K562 (cell line): ENCODE results near the gene TPMT. TPM values are rescaled to one million over a fixed set of nuclear protein-coding genes. Genes with fewer than 3 reads are reported as not detected.

Source experiments
- ATAC-seq: fragments of 200-7000 bp; cut with Tn5 transposase; 3 replicates; pipeline ENCODE4 v1.9.1; 2020; ENCODE audit warnings: moderate library complexity
- BruUV-seq: library from RNA; stranded (reverse); fragments of 400-500 nt; replicated peaks from 2 replicates; lab custom pipeline; 2021; lab: Mats Ljungman, UMichigan
- CTCF ChIA-PET: fragments of 300-600 bp; formaldehyde crosslinking; extraction: SDS; loops from one replicate; lab custom pipeline; 2021; ENCODE audit warnings: low intra/inter-chr PET ratio; lab: Yijun Ruan, JAX
- POLR2A ChIA-PET: fragments of 300-600, 350-650 bp; sonication (Branson Sonifier 250); formaldehyde crosslinking; extraction: SDS; loops from one replicate; lab custom pipeline; 2021; ENCODE audit warnings: antibody characterized with exemption, inconsistent platforms; lab: Yijun Ruan, JAX
- DNase-seq, 4 experiments: peaks; one replicate each; pipeline versions ENCODE4 v3.0.0 to v3.0.0-alpha.2; 2011 to 2018; ENCODE audit warnings: low spot score in 3 of 4, mixed read lengths in 3 of 4; ENCODE audit errors: extremely low read depth in 1 of 4
- FAIRE-seq: peaks from 2 replicates; lab custom pipeline; 2011; peaks lifted over from hg19 to GRCh38; lab: Jason Lieb, UNC
- H2AFZ ChIP-seq: 2 replicates; pipeline ENCODE4 v1.6.0; 2011; ENCODE audit warnings: low read depth, low read length, control low read depth, inconsistent platforms
- H3K27ac ChIP-seq: fragments of 200-600 bp; 3 replicates; pipeline ENCODE4 v1.8.0; 2011; ENCODE audit warnings: low read depth, mild to moderate bottlenecking, control low read depth, inconsistent platforms, low read length, moderate library complexity, mixed read lengths; ENCODE audit errors: extremely low read depth
- H3K27me3 ChIP-seq, 2 experiments: fragments of 300-600 bp in 1 of 2; 2 replicates in 1 of 2; 3 replicates in 1 of 2; pipeline versions ENCODE4 v1.6.0 to v1.8.0; 2011; ENCODE audit warnings: inconsistent platforms in 2 of 2, low read length in 2 of 2, mild to moderate bottlenecking in 1 of 2, mixed read lengths in 1 of 2, moderate library complexity in 1 of 2; ENCODE audit not compliant: control insufficient read depth in 2 of 2, insufficient read depth in 2 of 2
- H3K36me3 ChIP-seq: fragments of 300-600 bp; 3 replicates; pipeline ENCODE4 v1.8.0; 2011; ENCODE audit warnings: mild to moderate bottlenecking, low read length, inconsistent platforms; ENCODE audit not compliant: control insufficient read depth, insufficient read depth
- H3K4me1 ChIP-seq, 2 experiments: fragments of 200-600 bp in 1 of 2; replicated peaks in 1 of 2; 2 replicates in 1 of 2; 3 replicates in 1 of 2; pipeline versions ENCODE4 v1.5.1 to v1.8.0; 2011; ENCODE audit warnings: inconsistent platforms in 2 of 2, low read length in 2 of 2, mild to moderate bottlenecking in 1 of 2, mixed read lengths in 1 of 2, moderate library complexity in 1 of 2; ENCODE audit not compliant: control insufficient read depth in 2 of 2, insufficient read depth in 2 of 2
- H3K4me2 ChIP-seq: 2 replicates; pipeline ENCODE4 v1.6.1; 2011; ENCODE audit warnings: low read length, control low read depth, inconsistent platforms, mixed read lengths; ENCODE audit not compliant: insufficient read depth
- H3K4me3 ChIP-seq: fragments of 200-600 bp; sonication (generic), shearing (Covaris generic); 2 replicates; pipeline ENCODE4 v1.5.1; 2016; ENCODE audit warnings: control low read depth, inconsistent platforms
- H3K79me2 ChIP-seq: fragments of 200-600 bp; 3 replicates; pipeline ENCODE4 v1.8.0; 2011; ENCODE audit warnings: low read length, inconsistent platforms; ENCODE audit not compliant: control insufficient read depth, insufficient read depth
- H3K9ac ChIP-seq, 2 experiments: 2 replicates each; pipeline versions ENCODE4 v1.6.0 to v1.6.1; 2011; ENCODE audit warnings: low read depth in 2 of 2, low read length in 2 of 2, control low read depth in 1 of 2, inconsistent platforms in 1 of 2, mild to moderate bottlenecking in 1 of 2, mixed read lengths in 1 of 2; ENCODE audit not compliant: insufficient read depth in 1 of 2
- H3K9me1 ChIP-seq: one replicate; pipeline ENCODE4 v1.6.0; 2011; ENCODE audit warnings: inconsistent platforms, mild to moderate bottlenecking, low read length, moderate library complexity; ENCODE audit not compliant: control insufficient read depth, insufficient read depth
- H3K9me3 ChIP-seq: replicated peaks from 2 replicates; pipeline ENCODE4 v1.5.1; 2011; ENCODE audit warnings: low read depth, low read length, inconsistent platforms; ENCODE audit not compliant: control insufficient read depth, insufficient read depth
- H4K20me1 ChIP-seq: replicated peaks from 2 replicates; pipeline ENCODE4 v1.6.1; 2011; ENCODE audit warnings: low read length, inconsistent platforms, mixed read lengths; ENCODE audit not compliant: control insufficient read depth, insufficient read depth
- BMI1 ChIP-seq: fragments of 150-350 bp; IDR thresholded peaks from 2 replicates; pipeline ENCODE4 v1.6.1; 2014; ENCODE audit warnings: low read length
- CHAMP1 ChIP-seq: fragments of 450-650 bp; IDR thresholded peaks from 2 replicates; pipeline ENCODE4 v1.6.1; 2016; ENCODE audit warnings: mild to moderate bottlenecking
- JUND ChIP-seq, 2 experiments: IDR thresholded peaks; 2 replicates in 1 of 2; 3 replicates in 1 of 2; pipeline ENCODE4 v1.6.1; 2011; ENCODE audit warnings: borderline replicate concordance in 2 of 2, low read depth in 2 of 2, low read length in 2 of 2, improper control_type of control experiment in 1 of 2, missing biosample characterization in 1 of 2, missing genetic modification characterization in 1 of 2, missing genetic modification reagents in 1 of 2
- TFAP4 ChIP-seq: sonication (generic); formaldehyde crosslinking; IDR thresholded peaks from 2 replicates; pipeline ENCODE4 v1.8.0; 2022; ENCODE audit warnings: missing genetic modification reagents, mild to moderate bottlenecking, moderate library complexity, borderline replicate concordance
- ZC3H4 ChIP-seq: sonication (generic); formaldehyde crosslinking; IDR thresholded peaks from 2 replicates; pipeline ENCODE4 v1.9.0; 2021; ENCODE audit warnings: missing genetic modification reagents, borderline replicate concordance
- ZNF699 ChIP-seq: fragments of 250-450 bp; sonication (Bioruptor Pico); IDR thresholded peaks from 2 replicates; pipeline ENCODE4 v1.8.0; 2021; ENCODE audit warnings: mild to moderate bottlenecking, moderate library complexity; ENCODE audit not compliant: insufficient replicate concordance
- ZZZ3 ChIP-seq: fragments of 450-650 bp; IDR thresholded peaks from 2 replicates; pipeline ENCODE4 v1.6.1; 2016; ENCODE audit warnings: antibody characterized with exemption, mild to moderate bottlenecking, moderate library complexity
- WGBS: fragments of 100-300 bp; shearing (Covaris generic); methylation state at CpG from one replicate; pipeline ENCODE4 v1.1.6; 2016; ENCODE audit warnings: low coverage, mixed read lengths; ENCODE audit not compliant: insufficient coverage; ENCODE audit errors: missing lambda C conversion rate; 5-methylcytosine and 5-hydroxymethylcytosine counted together
- in situ Hi-C: fragments of 300-500 bp; cut with MboI; formaldehyde crosslinking; loops from 4 replicates; pipeline ENCODE4 v1.15.0; 2018; ENCODE audit warnings: inconsistent platforms, mixed read lengths
- intact Hi-C: fragments of 100-400 bp; cut with micrococcal nuclease; formaldehyde crosslinking; loops from 2 replicates; pipeline ENCODE4 v1.14.2; 2022
- polyA plus RNA-seq, 8 experiments: library from polyadenylated mRNA; depleted of rRNA in 4 of 8; stranded (reverse) in 5 of 8; unstranded in 3 of 8; fragments of >200 nt; fragmentation: Nextera tagmentation in 2 of 8; fragmentation: Illumina TruSeq in 1 of 8; extraction: Ambion mirVana in 2 of 8; extraction: Trizol in 1 of 8; gene quantifications; 2 replicates each; pipeline versions ENCODE4 v1.2.1 to v1.2.3, GENCODE V29; 2011 to 2014; ENCODE audit warnings: inconsistent platforms in 1 of 8, missing spikeins in 1 of 8
- total RNA-seq, 7 experiments: library from RNA; depleted of rRNA in 6 of 7; stranded (reverse); fragments of >200 nt in 6 of 7; fragmentation: Illumina TruSeq in 2 of 7; extraction: Trizol in 2 of 7; gene quantifications; 2 replicates each; pipeline versions ENCODE4 v1.2.1 to v1.2.3, GENCODE V29; 2011 to 2021; ENCODE audit warnings: low replicate concordance in 1 of 7

TPMT gene
- total and polyA plus RNA-seq, 9 of the 15 experiments (the other 6 are each of a cell fraction or from before 2014, with no cell fraction given): 24.2 to 67.4 (median 46.5) TPM

- CTCF ChIA-PET: no interaction called here
- Histone ChIP-seq H4K20me1 (no peaks in the 10 kb centered on the region), H3K27ac (no peak overlapping the region)
Measured at GRCh38 chr6:18171871-18172270, 17.0 kb upstream of the TPMT start.

More at GRCh38 chr6:18171871-18172270, 17.0 kb upstream of the TPMT start:
- BruUV-seq: no TSS peak
- no peak overlapping the region for H3K4me2 ChIP-seq
- TF ChIP-seq JUND (IDR thresholded peaks at IDR 0.05; ENCODE audit: borderline replicate concordance, low read depth, low read length): no peak
- TF ChIP-seq JUND (tag; IDR thresholded peaks at IDR 0.05; ENCODE audit: borderline replicate concordance, low read depth, low read length): no peak
- no peak for TF ChIP-seq ZC3H4
- TF ChIP-seq CHAMP1: no peak
- TF ChIP-seq ZNF699 (CRISPR knock-in tag): no peak
- TF ChIP-seq TFAP4 (CRISPR knock-in tag): no peak
- TF ChIP-seq BMI1: no peak
- no peak for TF ChIP-seq ZZZ3
- POLR2A ChIA-PET: interaction anchor here (1.1 to 1.5 kb wide), 3 partner anchors 15 to 19 kb away, joined by 3 to 6 read pairs (median 3); no protein-coding TSS in a partner anchor
- in situ Hi-C loops: no loop called here
- peaks cover 42% of the 10 kb centered on the region for H3K36me3 ChIP-seq
- ATAC-seq (no peak), FAIRE-seq (no peak), DNase-seq (no peak)
- peaks cover 0 to 2% of the 10 kb centered on the region in 2 experiments; a peak in 1 of 5 replicates for H3K4me1 ChIP-seq
- H3K9me1 ChIP-seq: no peaks in the 10 kb centered on the region
- H3K4me3 ChIP-seq: no peak overlapping the region
- H3K79me2 ChIP-seq: peaks cover under 1% of the 10 kb centered on the region; the same call in 1 of the 3 replicates
- peaks cover 2% of the 10 kb centered on the region; the same call in 1 of the 2 replicates for H3K9me3 ChIP-seq
- H2AFZ ChIP-seq: no peak overlapping the region
- 83% methylated on average over 7 of the region's 7 CpGs for WGBS
- no peak overlapping the region for H3K9ac ChIP-seq
- intact Hi-C loops: no loop called here
- H3K27me3 ChIP-seq: no peaks in the 10 kb centered on the region
